Activated CD8-positive, alpha-beta memory T cell treated with anti-CD3 and anti-CD28 coated beads for 4 hours (primary cell): ENCODE data around the gene NLGN1.
"Not testable (repeated sequence)": the region's sequence is repeated elsewhere in the genome, so short reads cannot be mapped to it uniquely, and the experiment has no call there.

Experiments used
- DNase-seq, 2 donors: peaks; one replicate each; pipeline ENCODE4 v3.0.0-alpha.2; 2020; ENCODE audit warnings: low read depth in 2 of 2

NLGN1 gene

GRCh38 chr3:174216946-174217718, 819.6 kb downstream of the NLGN1 start:
- no peak for DNase-seq

- no peak for DNase-seq
Observed at GRCh38 chr3:174218016-174218415, 820.5 kb downstream of the NLGN1 start.

- DNase-seq: no peak
Observed at GRCh38 chr3:174219738-174220137, 822.2 kb downstream of the NLGN1 start.

- DNase-seq: no peak
Observed at GRCh38 chr3:174220775-174221554, 823.4 kb downstream of the NLGN1 start.

GRCh38 chr3:174223042-174223441, 825.5 kb downstream of the NLGN1 start:
- DNase-seq: no peak

GRCh38 chr3:174223626-174224025, 826.1 kb downstream of the NLGN1 start:
- DNase-seq: no peak

- DNase-seq: no peak
Observed at GRCh38 chr3:174229916-174230315, 832.4 kb downstream of the NLGN1 start.

- DNase-seq: not testable (repeated sequence)
Observed at GRCh38 chr3:174232028-174232657, 834.6 kb downstream of the NLGN1 start.

GRCh38 chr3:174232658-174233429, 835.3 kb downstream of the NLGN1 start:
- DNase-seq: no peak

GRCh38 chr3:174233511-174233910, 836.0 kb downstream of the NLGN1 start:
- no peak for DNase-seq

GRCh38 chr3:174242311-174243041, 844.9 kb downstream of the NLGN1 start:
- DNase-seq: no peak

- DNase-seq: no peak
Observed at GRCh38 chr3:174243171-174243570, 845.6 kb downstream of the NLGN1 start.

- no peak for DNase-seq
Observed at GRCh38 chr3:174247687-174248152, 850.2 kb downstream of the NLGN1 start.

GRCh38 chr3:174251681-174252080, 854.1 kb downstream of the NLGN1 start:
- DNase-seq: no peak

- no peak for DNase-seq
Observed at GRCh38 chr3:174253196-174253823, 855.8 kb downstream of the NLGN1 start.

- DNase-seq: no peak
Observed at GRCh38 chr3:174253940-174254339, 856.4 kb downstream of the NLGN1 start.

- no peak for DNase-seq
Observed at GRCh38 chr3:174255454-174255853, 857.9 kb downstream of the NLGN1 start.

- no peak for DNase-seq
Observed at GRCh38 chr3:174266476-174266875, 868.9 kb downstream of the NLGN1 start.

GRCh38 chr3:174268061-174268460, 870.5 kb downstream of the NLGN1 start:
- DNase-seq: no peak

GRCh38 chr3:174268586-174268985, 871.0 kb downstream of the NLGN1 start:
- no peak for DNase-seq

GRCh38 chr3:174270841-174271240, 873.3 kb downstream of the NLGN1 start:
- no peak for DNase-seq
